Eye (tissue), 1 donor: ENCODE measurements around the gene VSTM5.
A peak's percentile ranks its signal among the peaks of the same experiment; 100 is the strongest.
"Not testable (repeated sequence)": the region's sequence is repeated elsewhere in the genome, so short reads cannot be mapped to it uniquely, and the experiment has no call there.

Experiments
- DNase-seq: peaks from one replicate; pipeline ENCODE4 v3.0.0-alpha.2; 2015

The VSTM5 gene

GRCh38 chr11:93850594-93851018, at the start of gene VSTM5:
Gene VSTM5, minus strand, starts transcription at chr11:93850618. Its CDS starts 116 bp downstream, at chr11:93850502.
- DNase-seq = no peak

GRCh38 chr11:93895106-93895862, 44.9 kb upstream of the VSTM5 start:
- DNase-seq = peak; percentile 82

- DNase-seq = no peak
Observed at GRCh38 chr11:93890391-93891051, 40.1 kb upstream of the VSTM5 start.

GRCh38 chr11:93887111-93887510, 36.7 kb upstream of the VSTM5 start:
- DNase-seq = no peak

GRCh38 chr11:93879114-93879513, 28.7 kb upstream of the VSTM5 start:
- not testable (repeated sequence) for DNase-seq

- DNase-seq = no peak
Observed at GRCh38 chr11:93875637-93876036, 25.2 kb upstream of the VSTM5 start.

GRCh38 chr11:93871526-93871925, 21.1 kb upstream of the VSTM5 start:
- DNase-seq = no peak

- DNase-seq = no peak
Observed at GRCh38 chr11:93870616-93871015, 20.2 kb upstream of the VSTM5 start.

- no peak for DNase-seq
Observed at GRCh38 chr11:93869830-93870229, 19.4 kb upstream of the VSTM5 start.

GRCh38 chr11:93868404-93868803, 18.0 kb upstream of the VSTM5 start:
- DNase-seq = not testable (repeated sequence)

- DNase-seq = no peak
Observed at GRCh38 chr11:93861808-93862207, 11.4 kb upstream of the VSTM5 start.

GRCh38 chr11:93858121-93858775, 7.8 kb upstream of the VSTM5 start:
- DNase-seq = no peak

GRCh38 chr11:93857413-93858120, 7.1 kb upstream of the VSTM5 start:
- DNase-seq = no peak

GRCh38 chr11:93852242-93852641, 1.8 kb upstream of the VSTM5 start:
- DNase-seq = no peak

GRCh38 chr11:93849751-93850593, 446 bp downstream of the VSTM5 start:
- peak; percentile 75 for DNase-seq

- no peak for DNase-seq
Observed at GRCh38 chr11:93849201-93849600, 1.2 kb downstream of the VSTM5 start.

- DNase-seq = no peak
Observed at GRCh38 chr11:93846411-93846810, 4.0 kb downstream of the VSTM5 start.

GRCh38 chr11:93845181-93846092, 5.0 kb downstream of the VSTM5 start:
- no peak for DNase-seq

- no peak for DNase-seq
Observed at GRCh38 chr11:93844568-93844967, 5.8 kb downstream of the VSTM5 start.

GRCh38 chr11:93843906-93844305, 6.5 kb downstream of the VSTM5 start:
- DNase-seq = no peak

- no peak for DNase-seq
Observed at GRCh38 chr11:93842461-93842860, 8.0 kb downstream of the VSTM5 start.
